Progenitor cell of endocrine pancreas (in vitro differentiated cells): ENCODE results near the gene DNAJC7. TPM values are rescaled to one million over a fixed set of nuclear protein-coding genes. Genes with fewer than 3 reads are reported as not detected.
A peak's percentile ranks its signal among the peaks of the same experiment; 100 is the strongest.
"Not testable (repeated sequence)": the region's sequence is repeated elsewhere in the genome, so short reads cannot be mapped to it uniquely, and the experiment has no call there.

Experiments
- DNase-seq: peaks from one replicate; pipeline ENCODE4 v3.0.0; 2021; ENCODE audit warnings: low spot score; ENCODE audit not compliant: unreplicated experiment
- H3K27ac Mint-ChIP-seq: 2 replicates; pipeline ENCODE4 v1.8.0; 2021; ENCODE audit warnings: mild to moderate bottlenecking, moderate library complexity, mixed read lengths
- H3K27me3 Mint-ChIP-seq: 2 replicates; pipeline ENCODE4 v1.8.0; 2021; ENCODE audit warnings: mixed read lengths
- H3K36me3 Mint-ChIP-seq: 2 replicates; pipeline ENCODE4 v1.8.0; 2022; ENCODE audit warnings: mixed read lengths; ENCODE audit not compliant: insufficient read depth
- H3K4me1 Mint-ChIP-seq: 2 replicates; pipeline ENCODE4 v1.8.0; 2021; ENCODE audit warnings: low read depth, mixed read lengths
- H3K4me3 Mint-ChIP-seq: 2 replicates; pipeline ENCODE4 v1.8.0; 2021; ENCODE audit warnings: low read depth, mild to moderate bottlenecking, moderate library complexity, mixed read lengths
- H3K9me3 Mint-ChIP-seq: 2 replicates; pipeline ENCODE4 v1.8.0; 2021; ENCODE audit warnings: low read depth, mixed read lengths
- total RNA-seq: library from RNA; stranded (reverse); gene quantifications from 2 replicates; pipeline ENCODE4 v1.2.1, GENCODE V29; 2021
- TF ChIP-seq, protein P1 (sequence below): fragments of 200-600 bp; sonication (generic); IDR thresholded peaks from one replicate; pipeline ENCODE4 v1.5.0; 2021; ENCODE audit warnings: antibody characterized with exemption, mild to moderate bottlenecking; ENCODE audit not compliant: unreplicated experiment

The DNAJC7 gene
- total RNA-seq, 1 donor from 2014 or later = 117 TPM

DNA sequence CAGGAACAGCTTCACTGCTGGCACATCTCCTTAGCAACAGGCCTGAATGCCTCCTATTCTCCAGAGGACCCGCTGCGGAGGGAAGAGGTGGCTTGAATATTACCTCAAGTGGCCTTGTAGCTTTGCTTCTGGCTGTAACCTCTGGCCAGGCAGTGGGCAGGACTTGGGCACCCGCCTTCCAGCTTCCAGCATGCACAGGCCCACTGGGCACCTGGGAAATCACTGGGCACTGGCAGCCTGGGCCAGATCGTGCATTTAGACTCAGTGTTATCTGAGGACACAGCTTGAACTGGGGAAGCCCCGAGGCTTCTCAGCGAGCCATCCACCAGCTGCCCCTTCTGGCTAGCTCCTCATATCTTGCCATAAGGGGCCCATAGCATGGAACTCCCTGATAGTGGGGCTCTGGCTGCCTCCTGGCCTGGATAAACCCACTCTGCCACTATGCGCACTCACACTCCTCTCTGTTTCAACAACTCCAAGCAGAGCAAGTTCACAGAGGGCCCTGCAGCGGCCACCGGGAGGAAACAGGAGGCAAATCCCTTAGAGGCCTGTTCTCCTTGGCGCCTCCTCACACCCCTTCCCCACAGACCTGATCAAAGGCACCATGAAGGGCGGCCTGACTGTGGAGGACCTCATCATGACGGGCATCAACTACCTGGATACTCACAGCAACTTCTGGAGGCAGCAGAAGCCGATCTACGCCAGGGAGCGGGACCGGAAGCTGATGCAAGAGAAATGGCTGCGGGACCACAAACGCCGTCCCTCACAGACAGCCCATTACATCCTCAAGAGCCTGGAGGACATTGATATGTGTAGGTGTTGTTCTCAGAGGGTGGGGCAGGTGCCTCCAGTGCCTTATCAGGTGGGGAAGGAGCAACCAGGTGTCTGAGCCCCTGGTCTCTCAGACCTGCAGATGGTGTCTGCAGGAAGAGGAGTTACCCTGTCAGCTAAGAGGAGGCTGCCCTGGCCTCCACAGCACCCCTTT lies 79.0 kb downstream of the DNAJC7 start:
- DNase-seq = no peak
- TF ChIP-seq, protein P1, sequence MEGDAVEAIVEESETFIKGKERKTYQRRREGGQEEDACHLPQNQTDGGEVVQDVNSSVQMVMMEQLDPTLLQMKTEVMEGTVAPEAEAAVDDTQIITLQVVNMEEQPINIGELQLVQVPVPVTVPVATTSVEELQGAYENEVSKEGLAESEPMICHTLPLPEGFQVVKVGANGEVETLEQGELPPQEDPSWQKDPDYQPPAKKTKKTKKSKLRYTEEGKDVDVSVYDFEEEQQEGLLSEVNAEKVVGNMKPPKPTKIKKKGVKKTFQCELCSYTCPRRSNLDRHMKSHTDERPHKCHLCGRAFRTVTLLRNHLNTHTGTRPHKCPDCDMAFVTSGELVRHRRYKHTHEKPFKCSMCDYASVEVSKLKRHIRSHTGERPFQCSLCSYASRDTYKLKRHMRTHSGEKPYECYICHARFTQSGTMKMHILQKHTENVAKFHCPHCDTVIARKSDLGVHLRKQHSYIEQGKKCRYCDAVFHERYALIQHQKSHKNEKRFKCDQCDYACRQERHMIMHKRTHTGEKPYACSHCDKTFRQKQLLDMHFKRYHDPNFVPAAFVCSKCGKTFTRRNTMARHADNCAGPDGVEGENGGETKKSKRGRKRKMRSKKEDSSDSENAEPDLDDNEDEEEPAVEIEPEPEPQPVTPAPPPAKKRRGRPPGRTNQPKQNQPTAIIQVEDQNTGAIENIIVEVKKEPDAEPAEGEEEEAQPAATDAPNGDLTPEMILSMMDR = no peak
- Mint-ChIP-seq H3K4me1 (no peaks in the 10 kb centered on the region), H3K9me3 (no peaks in the 10 kb centered on the region), H3K27ac (no peak overlapping the region), H3K4me3 (no peak overlapping the region), H3K36me3 (peaks cover 6% of the 10 kb centered on the region), H3K27me3 (no peaks in the 10 kb centered on the region)

DNA sequence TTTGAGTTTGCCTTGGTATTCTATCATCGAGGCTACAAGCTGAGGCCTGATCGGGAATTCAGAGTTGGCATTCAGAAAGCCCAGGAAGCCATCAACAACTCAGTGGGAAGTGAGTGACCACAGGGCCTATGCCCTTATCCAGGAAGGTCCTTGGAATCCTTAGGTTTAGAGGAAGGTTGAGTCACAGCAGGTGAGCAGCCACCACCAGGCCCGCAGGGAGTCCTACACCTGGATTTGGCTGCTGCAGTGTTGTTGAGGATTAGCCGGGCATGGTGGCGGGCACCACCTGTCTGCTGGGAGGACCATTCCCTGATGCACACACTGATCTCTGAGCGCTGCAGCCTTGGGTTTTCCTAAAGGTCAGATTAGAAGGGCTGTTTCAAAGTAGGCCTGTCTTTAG lies 81.6 kb downstream of the DNAJC7 start:
- DNase-seq = no peak
- Mint-ChIP-seq H3K36me3 (peaks cover 3% of the 10 kb centered on the region), H3K27ac (no peak overlapping the region), H3K27me3 (no peaks in the 10 kb centered on the region), H3K9me3 (no peaks in the 10 kb centered on the region), H3K4me3 (no peak overlapping the region), H3K4me1 (peaks cover 2% of the 10 kb centered on the region)
- TF ChIP-seq, protein P1 = no peak

- Mint-ChIP-seq H3K9me3 (no peaks in the 10 kb centered on the region), H3K27me3 (no peaks in the 10 kb centered on the region), H3K36me3 (no peaks in the 10 kb centered on the region), H3K27ac (no peak overlapping the region), H3K4me1 (peaks cover 15% of the 10 kb centered on the region), H3K4me3 (no peak overlapping the region)
- DNase-seq = no peak
- TF ChIP-seq, protein P1 = no peak
These were observed 84.3 kb downstream of the DNAJC7 start for GRCh38 chr17:41932816-41933389.

DNA sequence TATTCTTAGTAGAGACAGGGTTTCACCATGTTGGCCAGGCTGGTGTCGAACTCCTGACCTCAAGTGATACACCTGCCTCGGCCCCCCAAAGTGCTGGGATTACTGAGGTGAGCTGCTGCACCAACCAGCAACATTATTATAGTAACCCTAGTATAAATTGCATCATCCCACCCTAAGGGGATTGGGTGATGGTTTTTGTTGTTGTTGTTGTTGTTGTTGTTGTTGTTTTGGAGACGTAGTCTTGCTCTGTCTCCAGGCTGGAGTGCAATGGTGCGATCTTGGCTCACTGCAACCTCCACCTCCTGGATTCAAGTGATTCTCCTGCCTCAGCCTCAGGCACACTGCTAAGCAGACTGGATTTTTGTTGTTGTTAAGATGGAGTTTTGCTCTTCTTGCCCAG lies 85.5 kb downstream of the DNAJC7 start:
- not testable (repeated sequence) for H3K9me3 Mint-ChIP-seq, DNase-seq, H3K27ac Mint-ChIP-seq, H3K4me3 Mint-ChIP-seq, H3K36me3 Mint-ChIP-seq, H3K27me3 Mint-ChIP-seq
- peaks cover 15% of the 10 kb centered on the region for H3K4me1 Mint-ChIP-seq

- not testable (repeated sequence) for H3K36me3 Mint-ChIP-seq, DNase-seq, H3K9me3 Mint-ChIP-seq, H3K27me3 Mint-ChIP-seq
- Mint-ChIP-seq H3K4me3 (peak overlapping the region; percentile 89), H3K27ac (peak overlapping the region; percentile 90), H3K4me1 (peaks cover 15% of the 10 kb centered on the region)
These were observed 86.4 kb downstream of the DNAJC7 start for GRCh38 chr17:41930833-41931156.

GRCh38 chr17:41930009-41930832 lies 87.0 kb downstream of the DNAJC7 start, which contains the start of gene ODAD4:
ODAD4 (plus strand) TSS chr17:41930617; CDS start chr17:41930724, 107 bp downstream.
- peak; percentile 85 for DNase-seq
- no peaks in the 10 kb centered on the region for H3K27me3 Mint-ChIP-seq
- H3K4me3 Mint-ChIP-seq = peak within 1 kb of the TSS; percentile 89
- H3K27ac Mint-ChIP-seq = peak within 1 kb of the TSS; percentile 90
- peaks cover 15% of the 10 kb centered on the region for H3K4me1 Mint-ChIP-seq
- TF ChIP-seq, protein P1 = peak; percentile 37
- no peaks in the 10 kb centered on the region for H3K9me3 Mint-ChIP-seq
- H3K36me3 Mint-ChIP-seq = no peaks in the 10 kb centered on the region
